CD4-positive, alpha-beta T cell treated with Interleukin-12 subunit alpha and Interleukin-12 subunit beta, for 1 hour (primary cell): ENCODE results near the gene VBP1.
A peak's percentile ranks its signal among the peaks of the same experiment; 100 is the strongest.
"Not testable (repeated sequence)": the region's sequence is repeated elsewhere in the genome, so short reads cannot be mapped to it uniquely, and the experiment has no call there.

Experiments
- DNase-seq: peaks from one replicate; pipeline ENCODE4 v3.0.0-alpha.2; 2020

The VBP1 gene, protein sequence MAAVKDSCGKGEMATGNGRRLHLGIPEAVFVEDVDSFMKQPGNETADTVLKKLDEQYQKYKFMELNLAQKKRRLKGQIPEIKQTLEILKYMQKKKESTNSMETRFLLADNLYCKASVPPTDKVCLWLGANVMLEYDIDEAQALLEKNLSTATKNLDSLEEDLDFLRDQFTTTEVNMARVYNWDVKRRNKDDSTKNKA

DNA sequence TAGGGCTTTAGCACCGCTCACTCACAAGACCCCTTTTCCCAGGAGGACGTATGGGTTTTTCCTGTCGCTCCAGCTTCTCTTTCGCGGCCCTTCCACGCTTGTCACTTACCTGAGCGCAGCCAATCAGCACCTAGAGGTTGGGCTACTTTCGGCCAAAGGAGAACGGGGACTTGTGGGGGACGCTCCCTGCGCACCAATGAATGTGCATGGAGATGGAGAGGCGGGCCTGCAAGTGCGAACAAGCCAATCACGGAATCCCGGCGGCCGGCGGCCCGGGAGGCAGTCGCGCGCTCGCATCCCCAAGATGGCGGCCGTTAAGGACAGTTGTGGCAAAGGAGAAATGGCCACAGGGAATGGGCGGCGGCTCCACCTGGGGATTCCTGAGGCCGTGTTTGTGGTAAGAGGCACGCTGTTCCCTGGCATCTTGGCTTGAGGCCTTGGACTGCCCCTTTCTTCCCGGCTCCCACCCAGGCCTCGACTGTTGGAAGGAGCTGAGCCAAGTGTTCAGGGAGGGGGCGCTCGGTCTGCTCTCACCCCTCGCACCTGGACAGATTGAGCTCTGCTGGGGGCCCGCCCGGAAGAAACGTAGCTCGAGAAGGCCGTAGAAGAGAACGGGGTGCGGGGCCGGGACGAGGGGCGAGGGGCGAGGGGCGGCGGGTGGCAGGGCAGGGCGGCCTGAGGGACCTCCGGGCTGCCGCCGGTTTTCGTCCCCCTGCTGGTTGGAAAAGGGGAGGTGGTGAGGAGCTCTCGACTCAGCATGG, at the start of gene VBP1:
Gene VBP1 (plus strand): TSS at position 282 of the 761 bp plus-strand sequence. CDS start 23 bp downstream, at position 305.
- DNase-seq, result peak; percentile 89

DNA sequence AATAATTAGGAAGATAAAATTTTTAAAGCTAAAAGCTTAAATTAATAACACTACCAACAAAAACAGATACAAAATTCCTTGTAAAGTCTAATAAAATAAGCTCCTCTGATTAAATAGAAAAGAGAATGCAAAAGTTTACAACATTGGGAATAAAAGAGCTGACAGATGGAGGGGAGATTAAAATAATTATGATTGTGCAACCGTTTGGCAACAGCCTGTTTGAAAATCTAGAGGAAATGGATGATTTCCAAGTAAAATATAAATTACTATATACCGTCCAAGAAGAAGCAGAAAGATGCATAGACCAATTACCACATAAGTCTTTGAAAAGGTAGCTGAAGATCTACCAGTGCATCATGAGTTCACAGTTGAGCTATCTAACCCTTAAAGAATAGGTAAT, 46.4 kb upstream of the VBP1 start:
- no peak for DNase-seq

DNA sequence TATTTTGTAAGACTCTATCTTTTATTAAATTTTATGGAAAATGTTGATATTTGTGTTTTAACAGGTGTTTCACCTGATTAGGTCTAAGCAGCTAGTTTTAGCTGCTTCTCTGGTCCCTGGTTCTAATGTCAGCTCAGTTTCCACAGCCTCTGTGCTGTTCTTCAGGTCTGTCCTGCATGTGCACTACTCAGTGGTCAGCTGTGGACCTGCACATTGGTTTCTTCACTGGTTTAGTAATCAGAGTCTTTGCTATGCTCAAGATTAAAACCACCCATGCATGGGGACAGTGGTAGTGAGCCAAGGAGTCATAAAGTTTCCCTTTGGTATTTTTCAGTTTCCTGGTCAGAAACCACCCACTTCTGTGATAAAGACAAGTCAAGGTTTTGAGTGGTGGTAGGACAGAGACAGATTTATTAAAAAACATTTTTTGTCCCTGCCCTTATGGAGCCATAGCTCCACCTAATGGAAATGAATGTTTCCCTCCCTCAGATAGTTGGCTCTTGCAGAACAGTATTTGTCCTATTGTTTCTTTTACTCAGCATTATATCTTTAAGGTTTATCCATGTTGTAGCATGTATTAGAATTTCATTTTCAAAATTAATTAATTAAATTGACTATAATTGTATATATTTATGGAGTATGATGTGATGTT, 36.8 kb upstream of the VBP1 start:
- DNase-seq, result peak; percentile 2

DNA sequence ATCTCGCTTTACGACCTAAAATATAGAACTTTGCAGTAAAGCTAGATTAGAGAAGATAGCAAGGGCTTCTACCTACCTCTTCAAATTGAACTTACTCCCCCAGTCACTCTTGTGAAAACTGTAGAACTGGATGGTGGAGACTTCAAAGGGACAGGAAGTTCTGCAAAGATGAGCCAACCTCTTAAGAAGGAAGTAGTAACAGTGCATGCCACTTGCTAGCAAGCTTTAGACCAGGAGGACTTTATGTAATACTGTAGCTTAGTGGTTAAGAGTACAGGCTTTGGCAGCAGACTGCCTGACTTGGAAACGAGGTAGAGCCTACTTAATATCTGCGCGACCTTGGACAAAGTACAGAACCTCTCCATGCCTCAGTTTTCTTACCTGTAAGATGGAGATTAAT, 27.5 kb upstream of the VBP1 start:
- peak; percentile 61 for DNase-seq

DNA sequence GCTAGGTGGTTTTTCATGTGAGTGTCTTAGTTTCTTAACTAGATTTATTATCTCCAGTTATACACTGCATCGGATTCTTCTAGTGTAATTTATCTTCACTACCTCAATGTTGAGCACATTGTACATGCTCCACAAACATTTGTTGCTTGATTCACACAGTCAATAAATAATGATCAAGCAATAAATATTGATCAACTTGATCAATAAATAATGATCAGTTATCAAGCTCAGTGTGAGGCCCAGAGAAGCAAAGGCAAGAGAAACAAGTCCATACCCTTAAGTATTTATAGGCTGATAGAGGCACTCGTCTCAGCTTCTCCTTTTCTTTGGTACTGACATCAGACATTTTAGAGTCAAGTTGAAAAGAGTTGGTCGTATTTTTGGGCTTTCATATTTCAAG, 5.1 kb upstream of the VBP1 start:
- no peak for DNase-seq

DNA sequence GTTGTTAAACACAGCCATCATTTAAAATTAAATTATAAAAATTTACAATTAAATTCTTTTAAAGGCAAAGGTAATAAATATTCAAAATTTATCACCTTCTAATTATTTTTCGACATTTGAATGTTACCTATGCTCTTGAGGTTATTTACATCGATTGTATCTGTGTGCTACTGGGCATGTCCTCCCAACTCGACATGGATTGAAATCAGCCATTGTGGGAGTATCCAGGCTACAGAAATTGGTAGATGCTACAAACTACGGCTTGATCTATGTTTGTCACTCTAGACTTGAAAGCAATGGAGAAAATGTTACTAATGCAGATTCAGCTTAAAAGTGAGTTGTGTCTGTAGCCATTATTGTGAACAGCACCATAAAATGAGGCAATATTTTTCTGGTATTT, 2.5 kb upstream of the VBP1 start:
- no peak for DNase-seq

DNA sequence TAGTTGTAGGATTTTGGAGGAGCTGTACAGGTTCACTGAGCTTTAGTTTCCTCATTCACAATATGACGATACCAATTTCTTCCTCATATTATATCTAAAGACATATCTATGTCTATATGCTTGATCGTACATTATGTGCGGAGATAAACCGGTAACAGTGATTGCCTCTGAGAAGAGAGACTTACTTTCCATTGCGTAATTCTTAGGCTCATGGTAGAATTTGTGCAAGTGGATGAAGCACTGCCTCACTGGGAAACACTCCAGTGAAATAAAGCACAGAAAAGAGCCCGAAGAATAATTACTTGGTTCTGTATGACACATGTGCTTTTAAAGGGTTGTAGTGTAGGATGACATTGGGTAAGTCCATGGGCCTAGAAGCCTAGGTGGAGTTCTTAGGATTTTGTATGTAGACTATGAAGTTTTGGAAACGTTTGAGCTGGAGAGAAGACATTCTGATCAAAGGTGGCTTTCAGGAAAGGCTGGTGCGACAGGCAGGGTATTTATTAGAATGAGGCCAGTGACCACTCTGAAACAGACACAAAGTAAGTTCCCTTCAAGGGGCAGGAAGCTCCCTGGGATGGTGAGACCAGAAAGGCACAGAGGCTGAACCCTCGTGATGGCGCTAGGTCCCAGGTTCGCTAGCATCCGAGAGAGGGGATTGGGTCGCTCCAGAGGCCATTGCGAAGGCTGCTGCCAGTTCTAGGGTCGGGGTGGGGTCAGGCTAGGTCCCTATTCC, 649 bp upstream of the VBP1 start:
- peak; percentile 1 for DNase-seq

DNA sequence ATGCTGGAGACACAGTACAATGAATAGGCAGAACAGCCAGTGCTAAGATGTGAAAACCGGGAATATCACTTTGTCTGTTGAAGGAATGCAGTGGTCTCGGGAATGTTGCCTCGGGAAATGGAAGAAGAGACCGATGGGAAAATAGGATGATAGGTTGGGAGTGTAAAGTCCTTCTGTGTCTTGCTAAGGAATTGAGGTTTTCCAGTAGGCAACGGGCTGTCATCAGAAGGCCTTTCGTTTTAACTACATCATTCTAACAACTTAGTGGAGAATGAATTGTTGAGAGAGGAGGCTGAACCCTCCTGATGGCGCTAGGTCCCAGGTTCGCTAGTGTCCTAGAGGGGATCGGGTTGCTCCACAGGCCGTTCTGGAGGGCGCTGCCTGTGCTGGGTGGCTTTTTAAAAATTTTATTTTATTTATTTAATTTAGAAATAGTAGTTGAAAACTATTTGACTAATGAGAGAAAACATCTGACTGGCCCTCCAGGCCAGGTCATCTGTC, 730 bp downstream of the VBP1 start:
- DNase-seq, result no peak

DNA sequence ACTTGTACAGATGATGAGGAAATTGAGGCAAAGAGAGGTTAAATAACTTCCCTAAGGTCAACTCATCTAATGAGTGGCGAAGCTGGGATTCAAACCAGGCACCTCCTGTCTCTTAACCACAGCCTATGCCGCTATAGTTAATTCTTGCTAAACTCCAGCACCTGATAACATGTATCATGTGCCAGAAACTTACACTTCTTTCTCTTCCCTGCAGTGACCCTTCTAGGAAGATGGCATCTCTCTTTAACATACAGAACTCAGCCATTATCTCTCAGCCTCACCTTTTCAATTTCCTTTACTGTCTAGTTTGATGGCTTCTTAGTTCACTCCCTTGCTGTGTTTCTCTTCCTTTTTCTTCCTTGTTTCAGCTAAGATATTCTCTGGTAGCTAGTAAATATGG, 2.5 kb downstream of the VBP1 start:
- no peak for DNase-seq

DNA sequence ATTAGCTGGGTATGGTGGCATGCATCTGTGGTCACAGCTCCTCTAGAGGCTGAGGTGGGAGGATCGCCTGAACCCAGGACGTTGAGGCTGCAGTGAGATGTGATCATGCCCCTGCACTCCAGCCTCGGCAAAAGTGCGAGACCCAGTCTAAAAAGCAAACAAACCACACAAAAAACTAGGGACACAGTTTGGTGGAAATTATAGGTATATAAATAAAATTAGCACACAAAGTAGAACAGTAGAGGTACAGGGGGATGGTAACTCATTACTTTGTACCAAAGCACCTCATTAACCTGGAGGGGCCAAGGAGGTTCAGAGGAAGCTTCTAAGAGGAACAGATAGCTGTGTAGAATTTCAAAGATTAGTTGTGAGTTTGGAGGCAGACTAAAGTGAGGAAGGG, 5.1 kb downstream of the VBP1 start:
- DNase-seq, result no peak

DNA sequence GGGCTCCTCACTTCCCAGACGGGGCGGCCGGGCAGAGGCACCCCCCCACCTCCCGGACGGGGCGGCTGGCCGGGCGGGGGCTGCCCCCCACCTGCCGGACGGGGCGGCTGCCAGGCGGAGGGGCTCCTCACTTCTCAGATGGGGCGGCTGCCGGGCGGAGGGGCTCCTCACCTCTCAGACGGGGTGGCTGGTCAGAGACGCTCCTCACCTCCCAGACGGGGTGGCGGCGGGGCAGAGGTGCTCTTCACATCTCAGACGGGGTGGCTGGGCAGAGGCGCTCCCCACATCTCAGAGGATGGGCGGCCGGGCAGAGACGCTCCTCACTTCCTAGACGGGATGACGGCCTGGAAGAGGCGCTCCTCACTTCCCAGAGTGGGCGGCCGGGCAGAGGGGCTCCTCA, 7.5 kb downstream of the VBP1 start:
- not testable (repeated sequence) for DNase-seq

DNA sequence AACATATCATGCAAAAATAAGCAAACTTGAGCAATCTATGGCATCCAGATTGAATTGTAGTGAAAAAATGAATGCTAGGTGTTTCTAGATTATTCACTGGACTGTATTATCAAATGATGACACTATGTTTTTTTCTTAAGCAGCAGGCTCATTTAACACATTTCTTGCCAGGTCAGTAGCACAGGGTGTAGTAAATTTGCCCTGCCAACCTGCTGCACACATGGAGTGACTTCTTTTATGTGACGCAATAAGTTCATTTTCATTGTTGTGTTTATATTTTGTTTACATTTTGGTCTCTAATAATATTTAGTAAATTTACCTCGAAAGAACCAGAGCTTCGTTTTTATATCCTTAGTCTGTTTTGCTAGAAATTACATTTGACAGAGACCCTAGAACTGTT, 9.5 kb downstream of the VBP1 start:
- no peak for DNase-seq

DNA sequence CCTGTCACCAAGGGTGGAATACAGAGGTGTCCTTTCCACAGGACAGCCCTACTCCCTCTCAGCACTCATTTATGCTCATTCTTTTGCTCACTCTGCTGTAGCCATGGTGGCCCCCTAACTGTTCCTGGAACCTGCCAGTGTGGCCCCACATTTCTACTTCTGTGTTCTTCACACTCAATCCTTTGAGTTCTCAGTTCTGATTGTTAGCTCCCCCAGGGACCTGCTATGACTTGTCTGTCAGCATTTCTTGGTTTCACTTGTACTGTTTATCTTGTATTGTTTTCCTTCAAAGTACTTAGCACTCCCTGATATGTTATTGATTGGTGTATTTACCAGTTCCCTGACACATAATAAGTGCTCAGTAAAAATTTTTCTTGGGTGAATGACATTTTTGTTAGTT, 14.9 kb downstream of the VBP1 start:
- no peak for DNase-seq

DNA sequence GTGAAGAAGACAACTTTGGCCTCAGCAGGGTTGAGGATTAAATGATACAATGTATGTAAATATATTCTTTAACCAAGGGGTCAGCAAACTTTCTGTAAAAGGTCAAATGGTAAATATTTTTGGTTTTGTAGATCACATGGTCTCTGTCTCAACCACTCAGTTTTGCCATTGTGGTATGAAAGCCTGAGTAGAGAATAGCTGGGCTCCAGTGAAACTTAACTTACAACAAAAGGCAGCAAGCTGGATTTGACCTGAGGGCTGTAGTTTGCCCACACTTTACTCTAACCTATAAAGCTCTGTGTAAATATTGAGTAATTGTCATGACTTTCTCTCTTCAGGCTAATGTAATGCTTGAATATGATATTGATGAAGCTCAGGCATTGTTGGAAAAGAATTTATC, 19.6 kb downstream of the VBP1 start:
- no peak for DNase-seq

DNA sequence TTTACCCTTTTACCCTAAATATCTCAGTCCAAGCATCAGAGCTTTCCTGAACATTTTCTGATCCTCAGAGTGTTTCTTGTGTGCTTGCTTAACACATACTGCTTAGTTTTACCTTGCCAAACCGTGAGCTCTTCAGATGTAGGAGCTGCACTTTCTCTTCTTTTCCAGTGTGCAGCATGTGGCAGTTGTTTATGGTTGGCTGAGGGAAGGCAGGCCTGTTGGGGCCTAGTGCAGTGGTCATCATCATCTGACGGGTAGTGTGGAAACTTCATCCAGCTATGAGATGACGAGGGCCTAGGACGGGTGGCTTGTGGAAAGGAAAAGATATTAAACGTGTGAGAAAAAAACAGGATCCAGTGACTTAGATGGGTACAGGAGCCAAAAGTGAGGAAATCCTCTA, 21.5 kb downstream of the VBP1 start:
- no peak for DNase-seq

DNA sequence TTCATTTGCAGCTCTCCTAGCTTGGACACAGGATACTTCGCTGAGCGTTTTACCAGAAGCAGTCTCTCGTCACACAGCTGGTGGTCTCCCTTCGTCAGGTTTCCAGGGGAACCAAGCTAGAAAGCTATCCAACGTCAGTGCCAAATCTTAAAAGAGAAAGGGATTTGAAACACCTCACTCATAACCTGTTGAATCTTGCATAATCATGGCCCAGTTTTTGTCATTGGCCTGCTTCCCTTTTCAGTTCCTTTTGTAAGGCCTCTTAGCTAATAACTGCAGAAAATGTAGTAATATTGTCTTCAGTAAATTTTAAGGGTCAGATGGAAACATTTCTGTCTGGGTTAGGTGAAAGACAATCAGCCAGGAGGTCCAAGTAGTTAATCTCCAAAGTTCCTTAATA, 26.0 kb downstream of the VBP1 start:
- DNase-seq, result no peak

DNA sequence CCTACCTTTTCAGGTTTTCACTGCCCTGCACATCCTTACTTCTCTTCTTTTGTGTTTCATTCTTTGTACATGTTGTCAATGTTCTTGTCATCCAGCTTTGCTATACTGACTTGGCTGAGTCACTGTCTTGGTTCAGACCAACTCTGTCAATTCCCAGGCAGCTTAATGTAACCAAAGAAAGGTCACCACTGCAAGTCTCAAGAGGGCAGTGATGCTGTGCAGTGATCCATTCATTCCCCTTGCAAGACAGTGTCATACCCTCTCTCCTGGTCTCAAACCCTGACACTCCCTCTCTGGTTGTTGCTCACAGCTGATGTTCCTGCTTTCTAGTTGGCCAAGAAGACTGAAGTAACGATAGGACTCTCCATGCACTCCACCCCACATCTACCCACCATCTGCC, 30.5 kb downstream of the VBP1 start:
- no peak for DNase-seq

DNA sequence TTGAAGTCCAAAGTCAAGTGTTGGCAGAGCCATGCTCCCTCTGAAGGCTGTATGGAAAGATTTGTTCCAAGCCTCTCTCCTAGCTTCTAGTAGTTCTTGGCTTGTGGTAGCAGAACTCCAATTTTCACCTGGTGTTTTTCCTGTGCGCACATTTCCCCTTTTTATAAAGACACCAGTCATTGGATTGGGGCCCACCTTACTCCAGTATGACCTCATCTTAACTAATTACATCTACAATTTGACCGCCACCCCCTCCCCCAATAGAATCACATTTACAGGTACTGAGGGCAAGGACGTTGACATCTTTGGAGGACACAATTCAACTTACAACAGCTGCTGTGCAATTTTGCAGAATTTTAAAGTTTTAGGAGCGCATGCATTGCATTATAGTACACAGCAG, 31.2 kb downstream of the VBP1 start:
- no peak for DNase-seq

DNA sequence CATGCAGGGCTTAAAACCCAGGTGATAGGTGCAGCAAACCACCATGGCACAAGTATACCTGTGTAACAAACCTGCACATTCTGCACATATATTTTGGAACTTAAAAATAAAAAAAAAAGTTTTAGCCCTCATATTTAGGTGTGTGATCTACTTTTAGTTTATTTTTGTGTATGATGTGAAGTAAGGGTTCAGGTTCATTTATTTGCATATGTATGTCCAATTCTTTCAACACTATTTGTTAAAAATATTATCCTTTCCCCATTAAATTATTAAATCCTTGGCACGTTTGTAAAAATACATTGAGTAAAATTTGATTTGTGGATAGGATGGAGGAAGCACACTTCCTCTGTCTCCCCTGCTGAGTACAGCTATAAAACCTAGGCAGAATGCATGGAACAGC, 35.1 kb downstream of the VBP1 start:
- no peak for DNase-seq

DNA sequence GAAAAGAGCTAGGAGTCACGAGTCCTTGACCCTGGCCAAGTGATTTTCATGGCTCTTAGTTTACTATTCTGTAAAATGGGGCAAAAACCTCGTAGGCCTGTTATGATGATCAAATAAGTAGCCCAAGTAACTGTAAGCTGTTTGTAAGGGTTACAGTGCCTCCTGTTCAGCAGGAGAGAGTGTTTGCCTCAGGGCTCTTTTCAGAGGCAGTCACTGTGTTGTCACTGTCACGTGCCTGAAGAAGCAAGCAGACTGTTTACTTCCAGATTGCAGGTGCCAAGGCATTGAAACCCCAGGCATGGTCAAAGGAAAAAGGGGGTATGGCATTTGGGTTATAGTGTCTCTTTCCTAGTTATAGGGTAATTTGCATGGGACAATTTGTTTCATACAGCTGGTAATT, 43.5 kb downstream of the VBP1 start:
- DNase-seq, result no peak

DNA sequence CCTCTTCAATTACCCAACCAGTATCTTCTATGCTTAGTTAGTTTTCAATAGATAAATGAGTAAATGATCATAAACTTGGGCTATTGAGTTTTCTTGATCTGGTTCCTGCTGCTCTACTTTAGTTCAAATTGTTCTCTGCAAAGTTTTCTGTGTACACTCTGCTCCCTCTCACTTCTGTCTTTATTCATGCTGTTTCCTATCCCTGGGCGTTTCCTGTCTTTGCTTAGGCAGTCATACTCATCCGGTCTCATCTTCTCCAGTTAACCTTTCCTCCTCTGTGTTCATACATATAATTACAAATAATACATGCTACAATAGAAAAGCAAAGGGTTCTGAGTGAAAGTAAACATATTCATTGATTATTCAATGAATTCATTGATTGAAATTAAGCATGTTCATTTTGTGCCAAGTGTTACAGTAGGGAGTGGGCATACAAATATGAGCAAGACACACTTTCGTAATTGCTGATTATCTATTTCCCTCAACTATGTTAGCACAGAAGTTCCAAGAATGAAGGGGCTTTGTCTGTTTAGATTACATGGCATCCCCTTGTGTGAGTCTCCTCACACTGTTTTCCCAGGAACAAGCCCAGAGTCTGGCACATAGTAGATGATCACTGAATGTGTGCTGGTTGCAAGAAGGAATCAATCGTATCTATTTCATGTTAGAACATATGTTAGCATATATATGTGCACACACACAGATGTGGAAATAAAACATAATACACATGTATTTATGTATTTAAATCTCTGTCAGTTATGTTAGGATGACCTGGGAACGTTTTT, 46.9 kb downstream of the VBP1 start:
- peak; percentile 23 for DNase-seq

DNA sequence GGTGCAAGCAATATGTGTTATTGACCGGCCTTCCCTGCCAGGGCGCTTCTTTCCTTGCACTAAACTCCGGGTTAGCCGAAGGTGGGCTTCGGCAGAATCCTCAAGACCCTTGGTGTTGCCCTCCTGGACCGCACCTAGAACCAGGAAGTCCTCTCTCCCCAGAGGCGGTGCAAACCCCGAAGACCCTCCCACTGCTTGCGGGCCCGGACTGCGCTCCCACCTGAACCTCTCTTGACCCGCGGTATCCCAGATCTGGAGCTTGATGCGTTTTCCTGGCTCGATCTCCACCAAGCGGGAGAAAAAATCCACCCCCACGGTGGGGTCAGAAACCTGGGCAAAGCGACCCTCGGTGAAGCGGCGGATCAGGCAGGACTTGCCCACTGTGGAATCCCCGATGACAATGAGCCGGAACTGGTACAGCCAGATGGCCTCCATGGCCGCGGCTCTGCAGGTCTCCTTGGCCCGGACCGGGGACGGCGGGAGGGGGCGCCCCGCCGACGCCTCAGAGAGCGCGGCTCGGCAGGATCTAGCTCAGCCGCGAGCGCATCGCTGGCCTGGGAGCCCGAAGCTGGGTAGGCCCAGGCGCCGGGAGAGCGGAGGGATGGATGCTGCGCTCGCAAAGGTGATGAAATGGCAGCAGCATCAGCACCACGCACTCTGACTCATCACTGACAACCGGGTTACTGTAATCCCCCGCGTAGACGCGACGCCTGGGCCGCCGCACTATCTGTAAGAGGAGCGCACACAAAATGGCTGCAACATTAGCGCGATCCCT, 47.8 kb downstream of the VBP1 start, which contains the start of gene RAB39B:
Gene RAB39B (minus strand): TSS at position 638 of the 775 bp plus-strand sequence. CDS start 203 bp downstream, at position 435.
- peak; percentile 72 for DNase-seq
